NB4 (cell line): ENCODE data around the gene PPP4R2.

Source experiments
- MYC ChIP-seq: IDR thresholded peaks from 2 replicates; pipeline ENCODE4 v1.6.1; 2011; ENCODE audit warnings: low read depth, low read length
- POLR2A ChIP-seq: IDR thresholded peaks from 2 replicates; pipeline ENCODE4 v1.6.1; 2011; ENCODE audit warnings: mild to moderate bottlenecking; ENCODE audit not compliant: insufficient read length; ENCODE audit errors: extremely low read depth
- TF ChIP-seq, protein P1 (sequence below): IDR thresholded peaks from one replicate; pipeline ENCODE4 v1.5.1; 2012; ENCODE audit warnings: low read depth, low read length
- TF ChIP-seq, protein P2 (sequence below): IDR thresholded peaks from 2 replicates; pipeline ENCODE4 v1.6.1; 2011; ENCODE audit warnings: low read depth, low read length

DNA sequence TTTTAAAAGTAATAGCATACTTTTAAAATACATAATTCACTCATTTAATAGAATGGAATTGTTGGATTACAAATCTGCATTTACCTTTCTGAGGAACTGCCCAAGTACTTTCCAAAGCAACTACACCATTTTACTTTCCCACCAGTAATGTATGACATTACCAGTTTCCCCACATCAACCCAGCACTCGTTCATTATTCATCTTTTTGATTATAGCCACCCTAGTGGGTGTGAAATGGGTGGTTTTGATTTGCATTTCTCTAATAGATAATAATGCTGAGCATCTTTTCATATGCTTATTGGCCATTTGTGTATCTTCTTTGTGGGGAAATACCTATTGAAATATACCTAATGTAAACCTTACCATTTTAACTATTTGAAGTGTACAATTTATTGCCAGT is 46.8 kb downstream of the PPP4R2 start:
- TF ChIP-seq, protein P1, sequence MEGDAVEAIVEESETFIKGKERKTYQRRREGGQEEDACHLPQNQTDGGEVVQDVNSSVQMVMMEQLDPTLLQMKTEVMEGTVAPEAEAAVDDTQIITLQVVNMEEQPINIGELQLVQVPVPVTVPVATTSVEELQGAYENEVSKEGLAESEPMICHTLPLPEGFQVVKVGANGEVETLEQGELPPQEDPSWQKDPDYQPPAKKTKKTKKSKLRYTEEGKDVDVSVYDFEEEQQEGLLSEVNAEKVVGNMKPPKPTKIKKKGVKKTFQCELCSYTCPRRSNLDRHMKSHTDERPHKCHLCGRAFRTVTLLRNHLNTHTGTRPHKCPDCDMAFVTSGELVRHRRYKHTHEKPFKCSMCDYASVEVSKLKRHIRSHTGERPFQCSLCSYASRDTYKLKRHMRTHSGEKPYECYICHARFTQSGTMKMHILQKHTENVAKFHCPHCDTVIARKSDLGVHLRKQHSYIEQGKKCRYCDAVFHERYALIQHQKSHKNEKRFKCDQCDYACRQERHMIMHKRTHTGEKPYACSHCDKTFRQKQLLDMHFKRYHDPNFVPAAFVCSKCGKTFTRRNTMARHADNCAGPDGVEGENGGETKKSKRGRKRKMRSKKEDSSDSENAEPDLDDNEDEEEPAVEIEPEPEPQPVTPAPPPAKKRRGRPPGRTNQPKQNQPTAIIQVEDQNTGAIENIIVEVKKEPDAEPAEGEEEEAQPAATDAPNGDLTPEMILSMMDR = no peak
- no peak for TF ChIP-seq MYC
- no peak for TF ChIP-seq POLR2A
- TF ChIP-seq, protein P2, sequence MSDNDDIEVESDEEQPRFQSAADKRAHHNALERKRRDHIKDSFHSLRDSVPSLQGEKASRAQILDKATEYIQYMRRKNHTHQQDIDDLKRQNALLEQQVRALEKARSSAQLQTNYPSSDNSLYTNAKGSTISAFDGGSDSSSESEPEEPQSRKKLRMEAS = no peak
